ENCODE data around the gene ISY1.
"Not testable (repeated sequence)": the region's sequence is repeated elsewhere in the genome, so short reads cannot be mapped to it uniquely, and the experiment has no call there.

ISY1 gene

DNA sequence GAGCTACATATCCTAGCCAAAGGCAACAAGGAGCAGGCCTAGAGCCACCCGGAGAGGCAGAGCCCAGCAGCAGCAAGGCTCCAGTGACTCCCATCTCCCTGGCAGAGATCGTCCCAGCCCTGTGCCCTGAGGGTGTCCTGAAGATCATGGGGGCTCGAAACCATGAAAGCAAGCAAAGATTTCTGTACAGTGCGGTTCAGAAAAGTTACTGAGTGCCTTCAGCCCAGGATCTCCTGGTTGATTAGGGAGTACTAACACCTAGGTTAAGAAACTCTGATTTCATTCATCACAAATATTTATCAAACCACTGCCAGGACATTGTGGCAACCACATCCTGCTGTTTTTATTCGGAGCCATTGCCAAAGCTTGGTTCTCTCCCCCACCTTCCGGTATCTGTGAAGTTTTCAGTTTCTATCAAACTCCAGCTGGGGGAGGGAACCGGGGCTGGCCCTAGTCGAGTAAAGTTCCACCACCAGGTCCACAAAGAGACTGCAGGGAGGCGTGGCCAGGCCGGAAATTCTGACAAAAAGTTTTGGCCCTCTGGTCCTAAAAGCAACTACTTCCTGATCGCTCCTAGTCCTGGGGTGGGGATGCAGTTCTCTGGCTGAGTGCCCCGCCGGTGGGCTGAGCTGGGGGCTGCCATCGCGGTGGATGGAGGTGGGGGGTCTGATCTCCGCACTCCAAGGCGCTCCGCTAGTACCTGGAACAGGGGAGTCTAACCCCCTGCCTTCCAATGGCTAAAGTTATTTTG lies 40.4 kb downstream of the ISY1 start:
- no peak for DNase-seq

DNA sequence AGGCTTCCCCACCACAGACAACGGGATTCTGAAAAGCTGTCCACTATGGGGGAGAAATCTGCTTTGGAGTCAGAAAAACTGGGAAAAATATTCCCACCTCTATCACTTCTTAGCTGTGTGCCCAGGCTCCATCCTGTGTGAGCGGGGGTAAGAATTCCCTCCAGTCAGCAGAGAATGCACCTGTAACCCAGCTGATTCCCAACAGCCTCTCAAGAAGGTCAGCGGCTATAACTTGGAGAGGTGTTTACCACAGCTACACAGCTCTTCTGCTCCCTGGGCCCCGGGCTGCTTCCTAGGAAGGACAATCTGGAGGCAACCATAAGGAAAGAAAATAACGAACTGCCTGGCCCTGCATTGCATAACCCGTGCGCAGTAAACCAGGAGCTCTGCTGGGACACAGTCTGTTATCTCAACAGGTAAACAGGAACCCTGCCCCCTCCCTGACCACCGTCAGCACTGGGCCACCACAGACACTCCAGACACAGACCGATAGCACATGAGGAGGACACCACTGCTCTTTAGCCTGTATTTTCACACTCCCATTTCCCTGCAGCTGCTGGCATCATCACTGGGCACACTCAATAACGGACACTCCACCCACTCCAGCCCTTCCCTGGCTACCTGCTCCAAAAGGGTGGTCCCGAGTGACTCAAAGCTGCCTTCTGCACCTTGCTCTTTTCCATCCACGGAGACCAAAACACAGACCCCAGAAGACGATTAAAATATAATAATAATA lies 41.3 kb downstream of the ISY1 start:
- DNase-seq = no peak

DNA sequence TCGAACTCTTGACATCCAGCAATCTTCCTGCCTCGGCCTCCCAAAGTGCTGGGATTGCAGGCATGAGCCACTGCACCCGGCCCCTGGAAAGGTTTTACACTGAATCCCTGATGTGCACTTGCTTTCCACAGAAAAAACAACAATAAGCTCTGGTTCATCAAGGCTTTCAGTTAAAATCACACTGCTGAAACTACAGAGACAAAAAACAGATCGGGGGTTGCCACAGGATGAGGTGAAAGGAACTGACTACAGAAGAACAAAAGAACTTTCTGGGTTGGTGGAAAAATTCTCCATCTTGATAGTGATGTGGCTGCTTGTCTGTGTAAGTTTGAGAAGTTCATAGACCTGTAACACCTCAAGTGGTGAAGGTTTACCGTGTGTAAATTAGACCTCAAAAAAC lies 42.1 kb downstream of the ISY1 start:
- no peak for DNase-seq

DNA sequence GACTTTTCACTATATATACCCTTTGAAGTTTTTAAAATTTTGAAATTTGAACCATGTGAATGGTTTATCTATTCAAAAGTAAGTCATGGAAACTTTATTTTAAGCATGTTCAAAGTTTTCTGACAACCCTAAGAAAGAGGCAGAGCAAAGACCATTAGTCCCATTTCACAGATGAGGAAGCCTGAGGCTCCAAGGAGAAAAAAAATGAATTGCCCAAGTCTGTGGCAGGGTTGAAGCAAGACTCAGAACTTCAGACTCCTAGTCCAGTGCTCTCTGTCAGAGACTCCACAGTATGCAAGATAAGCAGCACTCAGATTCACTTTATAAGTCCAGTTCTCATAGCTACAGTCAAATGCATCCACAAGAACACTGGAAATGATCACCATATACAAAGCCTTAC lies 43.7 kb downstream of the ISY1 start:
- no peak for DNase-seq

DNA sequence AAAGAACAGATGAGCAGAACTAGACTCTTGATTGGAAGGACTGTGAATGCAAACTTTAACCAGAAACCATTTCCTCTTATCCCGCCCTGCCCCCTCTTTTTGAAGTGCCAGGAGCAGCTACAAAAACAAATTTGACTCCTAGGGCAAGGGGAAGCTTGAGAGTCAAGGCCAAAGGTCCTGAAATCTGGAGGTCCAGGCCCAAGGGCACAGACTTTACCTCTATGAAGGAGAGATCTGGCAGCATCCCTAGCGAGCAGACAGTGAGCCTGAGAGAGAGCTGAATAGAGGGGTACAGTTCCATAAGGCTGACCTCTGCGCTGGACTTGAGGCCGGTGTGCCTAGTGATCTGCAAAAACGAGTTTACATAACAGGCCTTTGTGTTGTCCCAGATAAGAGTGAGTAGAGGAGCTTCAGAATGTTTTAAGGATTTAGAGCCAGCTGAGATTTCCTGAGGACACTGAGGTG lies 44.3 kb downstream of the ISY1 start:
- no peak for DNase-seq

DNA sequence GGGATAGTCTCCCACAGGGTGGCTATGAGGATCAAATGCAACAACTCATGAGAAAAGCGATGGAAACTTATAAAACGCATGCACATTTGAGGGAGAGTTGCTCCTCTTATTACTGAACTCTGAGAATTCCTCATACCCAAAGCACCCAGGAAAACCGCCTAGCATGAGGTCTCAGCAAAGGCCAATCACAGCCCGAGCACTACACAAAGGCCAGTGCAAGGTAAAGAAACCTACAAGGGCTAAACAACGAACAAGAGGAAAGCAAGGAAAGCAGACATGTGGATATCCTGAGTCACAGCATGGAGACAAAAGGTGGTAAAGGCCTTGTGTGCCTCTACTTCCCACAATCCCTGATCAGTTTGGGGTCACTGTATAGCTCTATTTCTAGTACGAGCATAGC lies 46.4 kb downstream of the ISY1 start:
- no peak for DNase-seq

DNA sequence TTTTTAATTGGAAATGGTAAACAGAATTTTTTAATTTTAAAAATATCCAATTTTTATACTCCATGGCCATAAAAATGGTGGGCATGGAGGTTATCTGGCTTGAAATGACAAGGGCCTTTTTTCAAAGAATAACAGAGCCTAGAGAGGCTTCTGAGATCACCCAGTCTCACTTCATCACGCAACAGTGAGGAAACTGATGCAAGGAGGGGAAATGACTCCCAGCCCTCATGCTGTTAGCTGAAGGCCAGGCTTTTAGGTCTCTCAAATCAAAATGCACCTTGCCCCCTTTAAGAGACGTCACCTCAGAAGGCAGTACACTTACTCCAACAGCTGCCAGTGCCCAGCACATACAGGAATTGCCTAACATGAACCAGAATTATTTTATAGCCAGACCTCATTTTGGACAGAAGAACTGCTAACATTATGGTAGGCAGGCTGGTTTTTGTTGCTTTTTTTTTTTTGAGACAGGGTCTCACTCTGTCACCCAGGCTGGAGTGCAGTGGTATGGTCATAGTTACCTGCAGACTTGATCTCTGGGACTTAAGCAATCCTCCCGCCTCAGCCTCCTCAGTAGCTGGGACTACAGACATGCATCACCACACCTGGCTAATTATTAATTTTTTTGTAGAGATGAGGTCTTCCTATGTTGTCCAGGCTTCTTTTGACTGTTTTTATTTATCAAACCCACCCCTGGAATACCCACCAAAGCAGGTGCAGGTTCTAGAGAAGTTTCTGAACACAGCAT lies 48.4 kb downstream of the ISY1 start:
- no peak for DNase-seq

DNA sequence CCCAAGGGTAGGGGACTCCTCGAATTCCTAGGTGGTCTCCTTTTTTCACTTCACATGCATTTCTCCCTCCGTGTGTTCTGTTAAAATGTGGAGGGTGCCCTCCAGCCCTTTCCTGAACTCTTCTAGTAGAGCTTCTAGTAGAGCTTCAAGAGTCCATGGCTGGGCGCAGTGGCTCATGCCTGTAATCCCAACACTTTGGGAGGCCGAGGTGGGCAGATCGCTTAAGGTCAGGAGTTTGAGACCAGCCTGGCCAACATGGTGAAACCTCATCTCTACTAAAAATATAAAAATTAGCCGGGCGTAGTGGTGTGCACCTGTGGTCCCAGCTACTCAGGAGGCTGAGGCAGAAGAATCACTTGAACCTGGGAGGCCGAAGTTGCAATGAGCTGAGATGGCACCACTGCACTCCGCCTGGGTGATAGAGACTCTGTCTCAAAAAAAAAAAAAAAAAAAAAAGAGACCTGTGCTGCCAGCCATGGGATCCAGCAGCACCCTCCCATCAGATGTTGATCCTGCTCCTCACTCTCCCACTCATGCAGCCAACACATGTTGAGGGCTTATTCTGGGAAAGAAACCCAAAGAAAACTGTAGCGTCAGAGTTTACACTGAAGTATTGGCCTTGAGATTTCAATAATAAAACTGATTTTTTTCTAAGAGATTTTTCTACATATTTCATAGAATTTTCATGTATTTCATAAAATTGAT lies 49.6 kb downstream of the ISY1 start:
- DNase-seq = not testable (repeated sequence)

DNA sequence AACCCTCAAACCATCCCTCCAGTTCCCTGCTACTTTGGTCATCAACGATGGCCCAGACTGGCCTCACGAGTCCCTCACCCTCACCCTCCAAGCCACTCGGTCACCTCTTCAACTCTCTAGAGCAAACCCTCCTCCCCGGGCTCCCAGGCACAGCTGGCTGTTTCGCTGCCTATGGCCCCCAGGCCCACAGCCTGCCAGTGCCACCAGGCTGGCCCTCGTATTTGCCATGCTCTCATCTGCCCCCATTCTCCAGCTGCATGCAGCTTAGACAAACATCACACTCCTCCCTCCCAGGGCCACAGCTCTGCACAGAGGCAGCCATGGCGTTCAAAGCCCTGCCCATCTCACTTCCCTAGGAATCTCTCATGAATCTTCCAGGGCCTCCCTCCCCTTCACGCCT lies 53.1 kb downstream of the ISY1 start:
- no peak for DNase-seq

DNA sequence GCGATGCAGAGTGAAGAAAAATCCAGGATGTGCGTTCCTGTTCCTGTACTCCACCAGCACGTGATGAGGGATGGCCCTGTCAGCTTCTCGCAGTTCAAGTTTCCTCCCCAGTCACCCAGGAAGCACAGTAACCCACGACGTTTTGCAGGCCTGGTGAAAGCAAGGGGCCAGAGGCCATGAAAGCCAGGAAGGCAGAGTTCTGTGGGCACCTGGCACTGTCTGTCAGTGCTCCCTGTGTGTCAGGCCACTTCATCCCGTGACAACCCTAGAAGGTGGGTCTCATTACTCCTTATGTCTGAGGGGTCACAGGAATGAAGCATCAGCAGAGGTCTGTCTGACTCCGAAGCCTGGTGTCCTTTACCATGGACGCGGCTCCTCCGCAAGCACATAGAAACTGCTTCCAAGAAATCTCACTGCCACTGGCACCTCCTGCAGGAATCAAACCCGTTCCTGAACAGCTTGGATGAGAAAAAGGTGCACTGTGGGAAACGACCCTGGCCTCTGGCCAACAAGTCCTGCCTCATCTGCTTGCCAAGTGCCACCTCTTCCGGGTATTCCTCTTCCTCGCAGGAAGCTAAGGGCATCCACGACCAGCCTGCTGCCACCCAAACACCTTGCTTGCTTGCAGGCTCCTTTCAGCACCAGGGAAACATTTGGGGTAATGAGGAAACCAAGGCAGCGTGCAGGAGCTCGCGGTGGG lies 53.8 kb downstream of the ISY1 start:
- no peak for DNase-seq

DNA sequence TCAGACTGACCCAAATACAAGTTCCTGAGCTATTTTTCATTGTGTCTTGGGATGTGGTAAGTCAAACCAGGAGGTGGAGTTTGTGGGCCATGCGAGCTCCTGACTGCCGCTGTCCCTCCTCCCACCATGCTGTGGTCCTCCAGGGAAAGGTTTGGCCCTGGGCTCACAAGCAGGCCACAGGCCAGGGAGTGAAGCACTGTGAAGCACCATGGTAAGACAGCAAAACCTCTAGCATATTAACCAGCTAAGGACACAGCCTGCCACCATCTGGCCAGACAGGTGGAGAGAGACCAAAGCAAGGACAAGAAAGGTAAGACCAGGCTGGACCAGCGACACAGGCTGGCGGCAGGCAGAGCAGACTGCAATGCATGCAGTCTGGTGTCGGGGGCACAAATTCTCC lies 54.5 kb downstream of the ISY1 start:
- no peak for DNase-seq

DNA sequence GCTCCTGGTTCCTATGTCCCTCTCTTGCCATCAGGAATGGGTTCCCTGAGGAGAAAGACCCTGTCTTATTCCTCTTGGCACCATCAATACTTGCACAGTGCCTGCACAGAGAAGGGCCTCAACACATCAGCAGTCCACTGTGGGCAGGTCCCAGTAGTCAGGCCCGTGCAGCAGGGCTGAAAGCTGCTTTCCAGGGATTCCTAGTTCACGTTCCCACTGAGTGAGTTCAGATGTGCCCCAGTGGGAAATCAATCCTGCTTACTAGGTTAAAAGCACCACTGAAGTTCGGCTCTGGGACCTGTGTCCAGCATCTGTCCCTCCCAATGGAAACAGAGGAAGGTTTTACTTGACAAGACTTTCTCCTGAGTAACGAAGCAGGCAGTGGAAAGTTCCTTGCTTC lies 55.0 kb downstream of the ISY1 start:
- no peak for DNase-seq

DNA sequence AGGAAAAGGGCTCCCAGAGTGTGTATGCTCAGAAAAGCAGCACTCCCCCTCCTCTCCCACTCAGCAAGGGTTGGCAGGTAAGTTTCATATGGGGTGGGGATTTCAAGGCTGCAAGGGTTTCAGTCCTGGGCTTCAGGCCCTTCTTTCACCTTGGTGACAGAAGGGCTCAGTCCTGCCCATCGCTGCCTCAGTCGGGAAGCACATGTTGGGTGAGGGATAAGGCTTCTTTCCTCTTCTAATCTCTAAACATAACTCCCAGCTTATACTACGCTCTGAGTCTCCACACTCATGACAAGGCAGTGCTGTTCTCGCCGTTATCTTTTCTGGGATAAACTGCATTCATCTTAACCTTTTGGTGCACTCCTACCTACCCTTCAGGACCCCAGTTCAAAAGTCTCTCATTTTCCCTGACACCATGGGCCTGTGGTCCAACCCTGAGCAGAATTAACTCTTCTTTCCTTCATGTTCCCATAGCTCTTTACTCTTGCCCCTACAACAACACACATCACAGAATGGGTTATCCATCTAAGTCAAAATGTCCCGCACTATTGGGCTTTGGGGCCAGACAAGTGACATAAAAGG lies 56.3 kb downstream of the ISY1 start:
- DNase-seq = no peak

DNA sequence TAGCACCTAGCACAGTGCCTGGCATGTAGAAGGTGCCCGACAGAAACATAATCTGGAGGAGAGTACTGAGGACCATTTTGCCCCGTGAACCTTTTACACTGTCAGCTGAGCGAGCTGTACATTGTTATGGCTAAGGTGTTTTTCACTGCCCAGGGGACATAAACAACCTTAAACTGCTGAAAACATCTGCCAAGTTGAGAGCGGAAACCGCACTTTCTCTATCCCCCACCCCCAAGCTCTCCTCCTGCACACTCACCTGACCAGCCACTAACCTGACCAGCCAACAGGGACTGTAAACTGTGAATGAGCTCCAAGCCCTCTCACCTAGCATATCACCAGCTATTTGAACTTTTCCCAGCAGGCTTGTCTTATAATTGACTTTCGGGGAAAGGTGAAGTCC lies 56.8 kb downstream of the ISY1 start:
- DNase-seq = no peak

DNA sequence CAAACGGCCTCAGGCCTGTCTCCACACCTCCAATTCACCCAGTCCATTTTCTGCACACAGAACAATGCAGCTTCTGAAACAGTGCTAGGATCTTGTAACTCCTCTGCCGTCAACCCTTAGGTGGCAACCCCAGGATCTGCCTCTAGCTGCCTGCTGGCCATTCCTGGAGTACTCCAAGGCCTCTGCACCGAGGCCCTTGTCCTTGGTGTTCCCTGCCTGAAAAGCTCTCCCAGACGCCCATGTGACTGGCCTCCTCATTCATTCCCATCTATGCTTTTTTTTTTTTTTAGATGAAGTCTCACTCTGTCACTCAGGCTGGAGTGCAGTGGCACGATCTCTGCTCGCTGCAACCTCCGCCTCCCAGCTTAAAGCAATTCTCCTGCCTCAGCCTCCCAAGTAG lies 57.6 kb downstream of the ISY1 start:
- DNase-seq = no peak

DNA sequence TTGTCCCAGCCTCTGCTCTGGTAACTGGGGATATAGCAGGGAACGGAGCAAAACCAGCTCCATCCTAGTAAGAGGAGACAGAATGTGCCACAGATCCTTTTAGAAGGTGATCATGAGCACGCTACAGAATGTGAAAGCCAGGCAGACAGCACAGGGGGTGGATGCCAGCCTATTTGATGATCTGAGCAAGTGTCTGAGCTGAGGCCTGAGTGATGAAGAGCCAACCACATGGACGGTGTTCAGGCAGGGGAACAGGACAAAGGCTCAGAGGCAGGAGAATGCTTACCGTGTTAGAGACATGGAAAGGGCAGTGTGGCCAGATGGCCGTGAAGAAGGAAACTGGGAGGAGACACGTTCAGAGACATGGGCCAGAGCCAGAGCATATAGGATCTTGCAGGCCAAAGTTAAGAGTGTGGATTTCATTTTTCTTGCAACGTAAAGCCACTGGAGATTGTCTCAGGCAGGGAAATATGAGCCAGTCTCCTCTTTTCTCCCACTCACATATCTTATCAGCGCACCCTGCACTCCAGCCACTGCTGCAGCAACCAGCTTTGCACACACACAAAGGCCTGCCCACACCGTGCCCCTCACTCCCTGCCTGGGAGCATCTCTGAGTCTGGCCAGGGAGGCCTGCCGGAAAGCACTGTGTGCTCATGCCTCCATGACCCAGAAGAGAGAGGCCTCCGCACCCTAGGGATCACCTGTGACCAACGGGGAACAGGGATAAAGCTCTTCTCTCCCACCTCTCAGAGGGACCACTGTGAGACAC lies 59.3 kb downstream of the ISY1 start:
- no peak for DNase-seq

DNA sequence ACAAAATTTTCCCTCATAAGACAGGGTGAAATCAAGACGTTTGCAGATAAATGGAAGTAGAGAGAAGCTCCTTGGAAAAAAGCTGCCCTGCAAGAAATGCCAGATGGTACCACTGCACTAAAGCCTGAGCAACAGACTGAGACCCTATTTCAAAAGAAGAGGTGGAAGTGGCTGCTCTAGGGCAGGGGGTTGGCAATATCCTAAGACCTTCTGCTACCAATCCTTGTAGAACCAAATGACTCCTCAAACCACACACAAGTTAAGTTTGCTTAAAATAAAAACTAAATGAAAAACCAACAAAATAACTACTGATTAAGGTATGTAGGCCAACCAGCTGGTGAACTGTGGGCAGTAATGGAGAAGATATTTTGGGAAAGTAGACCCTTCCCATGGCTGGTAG lies 60.6 kb downstream of the ISY1 start:
- DNase-seq = no peak

DNA sequence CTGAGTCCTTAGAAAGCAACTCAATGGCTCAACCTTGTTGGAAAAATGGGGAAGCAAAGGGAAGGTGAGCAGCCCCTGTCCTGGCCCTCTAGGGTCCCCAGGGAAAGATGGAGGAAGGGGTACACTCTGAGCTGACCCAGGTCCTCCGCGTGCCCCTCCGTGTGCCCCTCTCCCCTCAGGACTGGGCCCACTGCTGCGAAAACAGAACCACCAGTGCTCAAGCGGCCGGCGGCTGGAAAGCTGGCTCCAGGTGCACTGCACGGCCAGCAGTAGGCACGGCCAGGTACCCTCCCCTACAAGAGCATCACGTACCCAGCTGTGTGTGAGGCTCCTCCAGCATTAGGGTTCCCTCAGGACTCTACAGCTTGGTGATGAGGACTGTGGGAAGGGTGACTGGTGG lies 65.6 kb downstream of the ISY1 start:
- DNase-seq = no peak

DNA sequence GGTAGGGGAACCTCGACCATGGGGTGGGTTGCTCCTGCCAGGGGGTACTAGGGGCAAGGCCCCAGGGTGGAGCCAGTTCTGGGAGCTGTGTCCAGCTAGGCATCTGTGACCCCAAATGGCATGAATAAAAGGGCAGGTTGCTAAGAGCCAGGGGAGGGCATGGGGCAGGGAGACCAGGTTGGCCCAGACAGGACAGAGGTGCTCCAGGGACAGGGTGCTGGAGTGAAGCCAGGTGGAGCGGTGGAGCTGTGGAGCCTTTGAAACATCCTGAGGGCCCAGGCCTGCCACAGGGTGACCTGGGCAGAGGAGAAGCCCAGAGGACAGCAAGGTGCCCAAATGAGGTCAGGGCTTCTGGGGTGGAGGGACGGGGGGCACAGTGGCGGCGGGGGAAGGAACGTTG lies 72.6 kb downstream of the ISY1 start:
- not testable (repeated sequence) for DNase-seq

DNA sequence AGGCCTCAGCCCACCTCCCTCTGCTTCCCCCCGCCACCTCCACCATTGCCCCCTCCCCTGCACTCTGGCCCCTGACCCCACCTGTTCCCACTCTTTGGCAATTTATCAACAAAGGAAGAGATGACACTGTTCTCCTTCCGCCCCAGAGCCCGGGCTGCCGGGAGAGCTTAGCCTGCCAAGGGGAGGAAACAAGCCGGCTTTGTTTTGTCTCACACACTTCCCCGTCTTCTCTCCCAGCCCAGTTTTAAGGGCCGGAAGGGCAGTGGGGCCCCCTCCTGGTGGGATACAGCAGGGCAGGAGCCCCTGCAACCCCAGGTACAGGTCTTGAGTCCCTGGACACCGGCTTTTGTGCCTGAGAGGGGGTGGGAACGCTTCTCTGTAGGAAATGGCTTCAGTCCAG lies 73.0 kb downstream of the ISY1 start:
- not testable (repeated sequence) for DNase-seq

DNA sequence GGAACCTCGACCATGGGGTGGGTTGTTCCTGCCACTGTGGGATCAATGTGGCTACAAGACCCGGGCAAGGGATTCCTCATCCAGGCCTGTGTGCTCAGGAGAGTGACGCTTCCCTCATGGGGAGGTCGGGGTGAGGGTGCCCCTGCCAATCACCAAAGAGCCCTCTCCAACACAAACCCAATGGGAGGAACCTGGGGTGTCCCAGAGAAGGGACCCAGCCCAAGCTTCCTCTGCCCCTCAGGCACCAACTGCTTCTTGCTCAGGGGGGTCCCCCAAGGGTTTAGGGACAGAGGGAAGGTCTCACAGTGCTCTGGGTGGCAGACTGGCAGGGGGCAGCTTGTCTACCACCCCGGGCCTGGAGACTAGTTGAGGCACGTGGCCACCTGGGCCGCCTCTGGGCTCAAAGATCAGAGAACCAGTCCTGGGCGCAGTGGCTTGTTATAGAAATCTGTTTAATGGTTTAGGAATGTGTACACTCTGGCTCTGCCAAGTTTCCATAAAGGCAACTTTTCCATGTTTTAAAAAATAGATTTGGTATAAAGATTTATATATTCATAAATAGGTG lies 73.6 kb downstream of the ISY1 start:
- DNase-seq = no peak

Data from NCI-H1436 treated with DMSO at 0.1 percent for 48 hours (cell line).